ENCODE measurements around the gene KLHL21. TPM values are rescaled to one million over a fixed set of nuclear protein-coding genes. Genes with fewer than 3 reads are reported as not detected.
A peak's percentile ranks its signal among the peaks of the same experiment; 100 is the strongest.

KLHL21 gene
- total RNA-seq, 1 donor from 2014 or later = 8.2 TPM

DNA sequence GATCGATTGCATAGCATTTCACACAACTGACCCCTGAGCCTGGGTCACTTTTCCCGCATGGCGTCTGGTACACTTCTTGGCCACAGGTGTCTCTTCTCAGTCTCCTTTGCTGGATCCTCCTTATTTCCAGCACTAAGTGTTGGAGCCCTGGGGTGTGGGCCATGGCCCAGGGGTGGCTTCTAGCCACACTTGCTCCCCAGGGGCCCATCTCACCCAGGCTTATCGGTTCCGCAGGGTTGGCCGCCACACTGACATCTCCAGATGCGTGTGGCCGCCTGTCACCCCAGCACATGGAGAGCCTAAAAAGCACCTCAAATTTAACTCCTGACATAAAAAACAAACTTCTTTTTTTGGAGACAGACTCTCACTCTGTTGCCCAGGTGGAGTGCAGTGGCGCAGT is 24.4 kb upstream of the KLHL21 start:
- no peak for DNase-seq (ENCODE audit: low spot score in 2 of 2)
- no peak for FAIRE-seq

DNA sequence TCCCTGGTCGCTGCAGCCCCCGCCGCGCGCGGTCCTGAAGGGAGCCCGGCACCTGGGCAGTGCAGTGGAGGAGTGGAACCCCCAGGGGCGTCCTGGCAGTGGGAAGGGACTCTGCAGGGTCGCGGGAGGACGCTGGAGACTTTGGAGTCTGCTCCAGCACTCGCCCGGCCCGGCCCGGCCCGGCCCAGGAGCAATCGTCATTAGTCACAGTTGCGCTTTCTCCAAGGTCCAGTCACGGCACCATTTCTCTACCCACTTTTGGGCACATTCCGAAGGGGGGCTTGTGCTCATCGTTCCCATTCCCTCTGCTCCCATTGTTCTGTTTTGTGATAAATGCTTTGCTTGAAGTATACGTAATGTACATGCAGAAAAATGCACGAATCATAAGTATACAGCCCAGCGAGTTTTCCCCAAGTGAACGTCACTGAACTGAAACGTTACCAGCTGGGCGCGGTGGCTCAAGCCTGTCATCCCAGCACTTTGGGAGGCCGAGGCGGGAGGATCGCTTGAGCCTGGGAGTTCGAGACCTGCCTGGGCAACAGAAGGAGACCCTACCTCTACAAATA is 23.0 kb upstream of the KLHL21 start:
- DNase-seq (ENCODE audit: low spot score in 2 of 2) (no peak), FAIRE-seq (no peak)

DNA sequence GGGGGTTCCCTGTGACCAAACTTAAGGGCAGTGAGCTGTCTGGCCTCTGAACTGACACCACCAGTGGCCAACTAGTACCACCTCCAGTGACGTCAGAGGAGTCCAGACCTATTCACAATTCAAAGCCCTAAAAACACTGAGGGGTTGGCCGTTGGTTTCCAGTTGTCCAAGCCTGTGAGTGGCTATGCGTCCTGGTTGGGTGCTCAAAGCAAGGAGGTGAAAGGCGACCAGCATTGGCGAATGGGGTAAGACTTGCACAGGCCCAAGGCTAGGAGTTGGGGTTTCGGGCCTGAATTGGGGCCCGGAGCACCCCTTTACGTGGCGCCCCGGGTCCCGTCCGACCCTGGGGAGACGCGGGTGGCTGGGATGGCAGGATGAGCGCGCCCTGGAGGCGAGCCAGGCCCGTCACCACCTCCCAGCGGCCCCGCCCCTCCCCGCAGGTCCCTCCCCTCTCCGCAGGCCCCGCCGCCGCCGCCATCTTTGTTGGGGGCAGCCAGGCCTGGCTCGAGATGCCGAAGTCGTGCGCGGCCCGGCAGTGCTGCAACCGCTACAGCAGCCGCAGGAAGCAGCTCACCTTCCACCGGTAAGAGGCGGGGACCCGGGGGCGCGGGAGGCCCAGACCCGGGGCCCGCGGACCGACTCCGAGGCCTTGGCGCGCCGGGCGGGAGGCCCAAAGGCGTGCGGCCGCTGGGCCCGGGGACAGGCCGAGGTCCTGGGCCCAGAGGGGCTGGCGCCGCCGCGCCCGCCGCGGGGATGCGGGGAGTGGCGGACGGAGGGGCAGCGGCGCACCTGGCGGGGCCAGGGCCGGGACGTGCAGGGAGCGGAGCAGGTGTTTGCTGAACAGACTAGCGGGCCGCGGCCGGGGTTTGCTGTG is 22.3 kb upstream of the KLHL21 start, which contains the start of gene THAP3:
Gene THAP3 (plus strand): TSS at position 159 of the 874 bp plus-strand sequence. CDS start 351 bp downstream, at position 510.
- DNase-seq (ENCODE audit: low spot score in 2 of 2) (peak; percentile 90 to 93), FAIRE-seq (no peak)

DNA sequence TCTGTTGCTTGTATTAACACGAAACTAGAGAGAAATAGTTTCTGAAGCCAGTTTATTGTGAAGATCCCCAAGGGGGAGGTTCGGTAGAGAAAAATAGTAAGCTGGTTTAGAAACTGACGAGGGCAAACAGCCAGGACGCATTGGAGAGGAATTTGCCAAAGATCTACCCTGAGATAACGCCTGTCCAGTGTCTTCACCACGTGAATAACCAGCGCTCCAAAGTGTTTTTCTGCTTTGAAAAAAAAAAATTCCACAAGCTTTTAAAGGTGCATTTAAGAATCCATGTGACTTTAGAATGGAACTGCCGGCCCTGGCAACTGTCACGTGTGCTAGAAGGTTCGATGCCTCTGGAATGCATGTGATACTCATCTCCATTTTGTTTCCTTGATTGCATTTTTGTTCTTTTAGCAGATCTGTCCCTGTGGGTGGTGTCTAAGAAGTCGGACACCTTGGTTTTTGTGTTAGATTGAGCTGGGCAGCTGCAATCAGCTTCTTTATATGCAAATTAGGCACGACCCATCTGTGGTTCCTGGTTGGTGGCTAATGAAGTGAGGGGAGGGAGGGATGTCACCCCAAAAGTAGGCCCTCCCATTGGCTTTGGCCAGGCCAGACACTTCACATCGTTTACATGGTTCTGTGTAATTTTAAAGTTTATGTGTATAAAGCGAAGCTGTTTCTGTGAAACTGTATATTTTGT is 20.7 kb upstream of the KLHL21 start:
- FAIRE-seq (no peak), DNase-seq (ENCODE audit: low spot score in 2 of 2) (no peak)

DNA sequence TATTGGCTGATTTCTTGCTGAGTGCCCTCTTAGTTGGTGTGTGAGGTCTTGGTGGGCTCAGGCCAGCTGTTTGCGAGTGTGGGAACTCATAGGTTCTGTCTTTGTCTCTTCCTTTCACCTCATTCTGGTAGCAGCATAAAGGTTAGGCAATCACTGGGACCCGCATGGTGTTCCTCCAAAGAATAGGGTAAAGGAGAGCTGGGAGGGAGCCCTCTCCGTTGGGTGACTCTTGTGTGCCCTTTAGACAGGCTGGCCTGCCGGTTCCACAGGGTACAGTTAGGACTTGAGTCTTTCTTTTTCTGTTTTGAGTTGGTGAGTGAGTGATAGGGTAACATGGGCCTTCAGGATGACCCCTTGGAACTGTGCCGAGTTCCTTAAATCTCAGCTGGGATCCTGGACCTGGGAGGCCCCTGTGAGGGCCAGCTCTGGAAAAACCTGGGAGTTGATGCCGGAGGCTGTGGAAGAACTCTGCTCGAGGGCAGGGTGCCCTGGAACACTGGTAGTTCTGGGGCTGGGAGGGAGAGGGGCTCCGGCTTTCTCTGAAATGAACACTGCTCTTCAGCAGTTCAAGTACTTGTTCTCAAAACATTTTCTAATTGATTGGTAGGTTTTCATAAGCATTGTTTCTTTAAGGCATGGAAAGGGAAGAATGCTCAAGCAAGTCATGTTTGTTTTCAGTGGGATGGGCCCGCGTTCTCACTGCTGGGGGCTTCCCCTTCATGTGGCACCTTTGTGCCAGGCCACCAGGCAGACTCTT is 19.9 kb upstream of the KLHL21 start:
- DNase-seq (ENCODE audit: low spot score in 2 of 2) = no peak
- no peak for FAIRE-seq

DNA sequence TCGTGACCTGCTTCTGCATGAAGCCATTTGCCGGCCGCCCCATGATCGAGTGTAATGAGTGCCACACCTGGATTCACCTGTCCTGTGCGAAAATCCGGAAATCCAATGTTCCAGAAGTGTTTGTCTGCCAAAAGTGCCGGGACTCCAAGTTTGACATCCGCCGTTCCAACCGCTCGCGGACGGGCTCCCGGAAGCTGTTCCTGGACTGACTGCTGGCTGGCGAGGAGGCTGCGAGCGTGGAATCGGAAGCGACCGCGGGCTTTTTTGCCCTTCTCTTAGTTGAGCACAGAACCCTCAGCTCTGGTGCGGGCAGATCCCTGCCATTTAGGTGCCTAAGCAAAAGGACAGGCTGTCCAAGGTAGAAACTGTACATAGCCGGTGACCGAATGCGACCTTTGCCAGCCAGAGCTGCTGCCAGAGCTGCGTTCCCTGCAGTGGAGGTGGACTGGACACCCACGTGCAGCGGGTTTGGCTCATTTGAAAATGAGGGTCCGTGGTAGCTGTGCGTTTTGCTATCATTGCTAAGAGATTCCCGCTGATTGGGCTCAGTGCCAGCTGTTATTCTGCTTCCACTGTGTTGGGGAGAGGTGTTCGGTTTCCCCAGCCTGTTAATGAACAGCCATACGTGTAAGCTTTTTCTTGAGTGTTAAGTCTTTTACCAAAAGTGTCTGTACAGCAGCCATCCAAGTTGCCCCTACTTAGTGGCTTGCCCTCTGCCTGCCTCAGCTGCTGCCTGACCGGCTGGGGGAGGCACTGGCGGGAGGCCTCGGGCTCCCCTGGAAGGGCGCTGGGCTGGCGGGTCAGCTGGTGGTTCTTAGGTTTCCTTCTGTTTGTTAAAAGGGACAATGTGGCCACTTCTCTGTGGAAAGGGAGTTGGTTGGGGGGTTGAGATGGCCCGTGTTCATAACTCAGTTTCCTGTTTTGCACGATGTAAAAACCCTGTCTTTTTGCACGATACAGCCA is 19.0 kb upstream of the KLHL21 start:
- DNase-seq (ENCODE audit: low spot score in 2 of 2) = no peak

DNA sequence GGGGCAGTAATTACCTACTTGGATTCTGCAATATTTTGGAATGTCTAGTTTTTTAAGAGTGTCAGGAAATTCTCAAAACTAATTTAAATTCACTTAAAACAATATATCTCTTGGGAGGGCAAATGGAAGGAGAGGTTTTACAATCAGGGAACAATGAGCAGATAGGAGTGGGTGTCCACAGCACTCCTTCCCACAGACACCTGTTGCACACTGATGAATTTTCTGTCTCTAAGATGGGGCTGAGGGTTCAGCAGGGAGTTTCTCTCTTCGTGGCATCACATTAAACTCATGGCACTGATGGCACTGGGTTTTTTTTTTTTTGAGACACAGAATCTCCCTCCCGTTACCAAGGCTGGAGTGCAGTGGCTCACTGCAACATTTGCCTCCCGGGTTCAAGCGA is 16.4 kb upstream of the KLHL21 start:
- no peak for FAIRE-seq
- no peak for DNase-seq (ENCODE audit: low spot score in 2 of 2)

More for the DNA sequence above, 19.0 kb upstream of the KLHL21 start:
- FAIRE-seq = no peak

DNA sequence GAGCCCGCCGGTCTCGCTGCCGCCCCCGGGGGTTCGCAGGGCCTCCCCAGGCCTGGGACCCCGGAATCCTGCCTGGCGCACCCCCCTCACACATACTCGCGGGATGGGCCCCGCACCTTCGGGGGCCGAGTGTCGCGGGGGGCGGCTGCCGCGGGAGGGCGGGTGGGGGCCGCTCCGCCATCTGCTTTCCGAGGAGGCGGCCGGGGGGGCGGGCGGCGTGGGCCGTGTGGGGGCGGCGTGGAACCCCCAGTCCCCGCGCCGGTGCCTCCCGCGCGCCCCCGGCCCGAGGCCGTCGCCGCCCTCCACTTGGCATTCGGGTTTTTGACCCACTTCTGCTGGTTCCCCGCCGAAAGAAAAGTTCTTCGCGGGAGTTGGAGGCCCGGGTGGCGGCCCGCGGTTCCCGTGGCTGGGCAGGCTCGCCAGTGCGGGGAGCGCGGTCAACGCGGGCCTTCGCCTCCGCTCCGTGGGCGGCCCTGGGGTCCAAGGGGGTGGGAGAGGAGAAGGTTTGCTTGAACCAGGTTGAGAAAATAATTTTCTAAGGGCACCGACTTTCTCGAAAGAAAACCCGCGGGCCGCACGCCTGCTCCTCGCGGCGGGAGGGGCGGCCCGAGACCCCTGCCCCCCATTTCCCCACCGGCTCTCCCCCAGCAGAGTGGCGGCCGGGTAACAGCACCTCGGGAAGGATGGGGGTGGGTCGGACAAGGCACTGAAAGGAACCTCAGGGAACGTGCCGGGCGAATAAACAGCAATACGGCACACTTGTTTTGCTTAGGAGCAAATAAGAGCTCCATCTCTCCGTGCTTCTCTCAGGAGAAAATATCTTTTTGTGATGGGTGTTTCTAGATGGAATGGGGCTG is 12.5 kb upstream of the KLHL21 start:
- DNase-seq (ENCODE audit: low spot score in 2 of 2) (peak; percentile 58 to 59), FAIRE-seq (no peak)

DNA sequence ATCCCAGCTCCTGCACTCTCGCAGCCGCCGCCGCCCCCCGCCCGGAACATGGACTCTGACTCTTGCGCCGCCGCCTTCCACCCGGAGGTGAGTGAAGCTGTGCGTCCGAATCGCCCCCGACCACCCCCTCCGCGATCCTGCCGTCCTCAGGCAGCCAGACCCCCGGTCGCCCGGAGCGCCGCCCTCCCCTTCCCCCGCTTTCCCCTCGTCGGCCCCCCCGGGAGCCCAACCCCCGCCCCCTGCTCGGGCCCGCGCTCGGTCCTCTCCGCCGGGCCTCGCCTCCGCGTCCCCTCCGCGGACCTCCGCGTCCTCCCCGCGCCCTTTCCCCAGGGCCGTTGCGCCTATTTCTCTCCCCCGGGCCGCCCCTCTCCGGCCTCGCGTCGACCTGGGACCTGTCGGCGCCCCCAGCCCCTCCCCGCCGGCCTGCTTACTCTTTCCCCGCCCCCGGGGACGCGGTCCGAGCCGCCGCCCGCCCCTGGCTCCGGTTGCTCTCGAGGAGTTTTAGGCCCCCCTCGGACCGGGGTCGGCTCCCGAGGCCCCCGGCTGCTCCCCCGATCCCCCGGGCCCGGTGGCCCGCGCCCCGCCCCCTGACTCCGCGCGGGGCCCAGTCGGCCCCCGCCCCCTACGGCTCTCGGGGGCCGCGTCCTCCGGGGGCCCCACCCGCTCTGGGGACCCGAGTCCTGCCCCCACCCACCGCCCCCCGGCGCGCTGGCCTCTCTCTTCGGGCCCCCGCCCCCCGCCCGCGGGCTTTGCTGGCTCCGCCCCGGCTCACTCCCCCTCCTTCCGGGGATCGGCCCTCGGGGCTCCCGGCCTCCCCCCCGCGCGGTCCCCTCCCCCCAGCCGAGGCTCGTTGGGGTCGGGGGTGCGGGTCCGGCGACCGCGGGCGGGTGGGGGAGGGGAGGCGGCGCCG is 11.6 kb upstream of the KLHL21 start:
- no peak for FAIRE-seq
- peak; percentile 87 to 90 for DNase-seq (ENCODE audit: low spot score in 2 of 2)

DNA sequence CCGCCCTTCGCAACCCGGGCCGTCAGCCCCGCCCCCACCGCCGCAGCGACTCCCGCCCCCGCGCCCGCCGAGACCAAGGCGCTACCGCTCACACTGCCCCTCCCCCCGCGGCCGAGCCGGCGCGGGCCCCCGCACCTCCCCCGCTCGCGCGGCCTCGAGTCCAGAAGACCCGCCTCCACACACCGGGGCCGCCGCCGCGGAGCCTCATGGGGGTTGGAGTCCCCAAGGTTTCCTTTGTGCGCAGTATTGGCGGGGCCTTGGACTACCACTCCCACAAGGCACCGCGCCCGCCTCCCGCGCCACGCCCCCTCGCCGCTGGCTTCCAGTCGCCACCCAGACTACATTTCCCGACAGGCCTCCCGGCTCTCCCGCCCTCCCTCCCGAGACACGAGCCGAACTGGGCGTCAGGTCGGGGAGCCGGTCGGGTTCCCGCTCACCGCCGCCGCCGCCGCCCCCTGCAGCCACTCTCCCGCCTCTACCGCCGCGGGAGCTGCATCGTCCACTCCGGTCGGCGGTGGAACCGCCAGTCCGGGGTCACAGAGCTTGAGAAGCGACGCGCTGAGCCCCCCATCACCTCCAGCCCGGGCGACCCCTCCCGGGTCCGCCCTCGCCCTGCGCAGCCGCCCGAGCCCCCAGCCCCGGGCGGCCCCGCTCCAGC is 10.8 kb upstream of the KLHL21 start, which contains the start of gene PHF13:
Gene PHF13 (plus strand): TSS at position 371 of the 658 bp plus-strand sequence. CDS start 336 bp downstream, outside the sequence.
- no peak for FAIRE-seq
- DNase-seq (ENCODE audit: low spot score in 2 of 2) = peak; percentile 98 to 100

DNA sequence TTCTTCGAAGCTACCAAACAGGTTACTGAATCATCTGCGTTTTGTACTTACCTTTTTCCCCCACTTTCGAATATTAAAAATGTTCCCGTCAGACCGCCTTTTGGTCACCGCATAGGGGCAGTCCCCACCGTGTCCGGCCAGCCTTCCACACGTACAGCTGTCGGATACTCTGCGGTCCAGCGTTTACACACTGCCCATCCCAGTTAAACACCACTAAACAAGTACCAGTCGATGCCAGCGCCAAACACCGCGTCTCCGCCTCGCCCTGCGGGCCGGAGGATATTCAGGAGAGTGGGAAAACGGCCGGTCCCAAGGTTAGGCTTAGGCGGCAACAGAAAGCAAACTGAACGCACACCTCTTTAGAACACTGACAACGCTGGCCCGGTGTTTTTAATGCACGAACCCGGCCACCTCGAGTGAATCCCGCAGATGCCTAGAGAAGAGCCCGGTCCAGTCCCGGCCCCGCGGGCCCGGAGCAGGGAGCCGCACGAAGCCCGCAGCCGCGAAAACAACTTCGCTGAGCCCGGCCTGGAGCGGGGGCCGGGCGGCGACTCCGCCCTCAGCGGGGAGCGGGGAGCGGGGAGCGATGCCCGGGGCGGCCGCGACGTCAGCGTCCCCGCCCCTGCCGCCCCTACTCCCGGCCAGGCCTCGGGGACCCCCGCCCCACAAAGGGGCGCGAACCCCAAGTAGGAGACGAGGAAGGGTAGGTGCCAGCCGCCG is 10.1 kb upstream of the KLHL21 start:
- no peak for FAIRE-seq
- no peak for DNase-seq (ENCODE audit: low spot score in 2 of 2)

DNA sequence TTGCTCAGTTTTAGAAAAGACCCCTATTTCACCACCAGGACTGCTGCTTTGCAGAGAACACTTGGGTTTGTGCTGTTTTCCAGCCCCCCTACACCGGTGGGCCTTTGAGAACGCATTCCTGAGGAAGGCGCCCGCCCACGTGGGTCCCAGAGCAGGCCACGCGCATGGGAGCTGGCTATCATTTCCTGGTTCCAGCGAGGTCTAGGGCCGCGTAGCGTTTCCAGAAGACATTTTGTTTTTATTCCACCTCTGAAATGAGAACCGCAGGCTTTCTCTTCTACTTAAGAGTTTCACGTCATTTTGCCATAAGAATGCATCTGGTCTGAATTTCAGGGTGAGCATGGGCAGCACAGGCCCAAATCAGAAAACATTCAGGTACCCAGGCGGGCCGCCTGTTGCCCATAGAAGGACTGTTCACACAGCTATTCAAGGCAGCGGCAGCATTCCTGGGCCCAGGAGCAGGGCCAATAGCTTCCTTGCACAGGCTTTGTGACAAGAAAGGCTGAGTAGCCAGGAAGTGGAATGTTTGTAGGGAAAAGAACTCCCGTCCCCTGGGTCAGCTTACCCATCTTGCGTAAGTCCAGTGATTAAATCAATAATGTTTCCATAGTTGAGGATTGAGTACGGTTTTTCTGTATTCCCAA is 1.4 kb upstream of the KLHL21 start:
- no peak for DNase-seq (ENCODE audit: low spot score in 2 of 2)
- no peak for FAIRE-seq

DNA sequence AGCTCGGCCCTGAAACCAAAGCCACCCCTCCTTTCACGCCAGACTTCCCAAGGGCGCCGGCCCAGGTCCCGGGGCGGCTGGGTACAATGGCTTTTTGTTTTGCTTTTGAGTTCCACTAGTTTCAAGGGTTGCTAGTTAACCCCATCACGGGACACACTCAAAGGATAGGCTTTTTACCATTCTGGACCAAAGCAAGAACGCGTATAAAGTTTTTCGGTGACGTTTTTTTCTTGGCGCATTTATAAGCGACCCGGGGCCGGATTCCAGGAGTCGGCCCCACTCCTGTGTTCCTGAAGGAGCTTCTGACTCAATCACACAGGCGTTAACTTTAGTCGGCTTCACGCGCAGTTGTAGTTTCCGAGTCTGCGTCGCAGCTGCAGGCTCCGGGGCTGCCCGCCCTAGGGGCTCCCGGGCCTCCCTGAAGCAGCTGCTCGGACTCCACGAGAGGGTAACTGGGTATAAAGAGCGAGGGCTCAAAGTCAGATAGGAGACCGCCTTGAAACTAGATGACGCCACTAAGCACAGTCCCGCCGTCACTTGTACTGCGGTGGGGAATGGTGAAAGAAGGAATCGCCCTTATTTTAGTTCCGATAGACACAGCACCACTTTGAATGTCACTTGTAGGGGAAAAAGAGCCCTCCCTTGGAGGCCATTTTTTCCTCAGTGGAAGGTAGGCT is 707 bp upstream of the KLHL21 start:
- DNase-seq (ENCODE audit: low spot score in 2 of 2) (no peak), FAIRE-seq (no peak)

DNA sequence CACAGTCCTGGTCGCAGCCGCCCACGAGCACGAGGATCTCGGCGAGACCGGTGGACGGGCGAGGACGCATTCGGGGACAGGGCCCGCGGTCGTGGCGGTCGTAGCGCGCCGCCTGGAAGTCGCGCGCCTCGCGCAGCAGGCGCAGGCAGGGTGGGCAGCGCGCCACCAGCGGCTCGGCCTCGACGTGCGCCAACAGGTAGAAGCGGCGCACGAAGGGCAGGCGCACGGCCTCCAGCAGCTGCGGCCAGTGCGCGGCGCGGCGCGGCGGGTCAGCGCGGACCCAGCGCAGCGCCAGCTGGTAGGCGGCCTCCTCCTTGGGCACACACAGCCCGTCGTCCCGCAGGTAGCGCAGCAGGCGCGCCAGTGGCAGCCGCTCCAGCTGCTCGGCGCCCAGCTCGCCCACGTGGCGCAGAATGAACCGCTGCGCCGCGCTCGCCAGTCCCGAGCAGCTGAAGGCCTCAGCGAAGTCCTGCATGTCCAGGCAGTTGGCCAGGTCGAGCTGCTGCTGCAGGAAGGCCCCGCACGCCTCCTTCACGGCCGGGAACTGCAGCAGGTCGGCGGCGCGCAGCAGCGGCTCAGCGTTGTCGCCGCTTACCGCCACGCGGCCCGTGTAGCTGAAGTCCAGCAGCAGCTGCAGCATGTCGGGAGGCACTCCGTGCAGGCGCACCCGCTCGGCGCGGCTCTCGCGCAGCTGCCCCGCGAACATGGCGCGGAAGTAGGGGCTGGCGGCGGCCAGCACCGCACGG is 573 bp downstream of the KLHL21 start:
- FAIRE-seq = no peak
- peak in 1 of 2 donors; percentile 62 for DNase-seq (ENCODE audit: low spot score in 2 of 2)
